Mesodermal cell (in vitro differentiated cells): Measurements from ENCODE around the gene TSR2. TPM values are rescaled to one million over a fixed set of nuclear protein-coding genes. Genes with fewer than 3 reads are reported as not detected.

Experiments
- H3K27ac ChIP-seq: 2 replicates; pipeline ENCODE4 v1.7.0; 2013; ENCODE audit warnings: mild to moderate bottlenecking, low read depth, low read length, moderate library complexity; ENCODE audit not compliant: severe bottlenecking
- H3K36me3 ChIP-seq: 2 replicates; pipeline ENCODE4 v1.7.1; 2013; ENCODE audit warnings: mild to moderate bottlenecking, low read length, moderate library complexity; ENCODE audit not compliant: control insufficient read depth, insufficient read depth
- H3K4me1 ChIP-seq: one replicate; pipeline ENCODE4 v1.7.1; 2013; ENCODE audit warnings: mild to moderate bottlenecking, low read length; ENCODE audit not compliant: insufficient read depth, control insufficient read depth, poor library complexity, severe bottlenecking
- H3K4me3 ChIP-seq: 2 replicates; pipeline ENCODE4 v1.7.0; 2013; ENCODE audit warnings: low read length, control low read depth, mild to moderate bottlenecking; ENCODE audit not compliant: insufficient read depth, poor library complexity, severe bottlenecking; ENCODE audit errors: extremely low read depth
- H3K9me3 ChIP-seq: 2 replicates; pipeline ENCODE4 v1.7.1; 2013; ENCODE audit warnings: mild to moderate bottlenecking, low read length, moderate library complexity; ENCODE audit not compliant: control insufficient read depth
- WGBS, 2 experiments: methylation state at CpG; one replicate each; pipeline ENCODE4 v1.1.5; 2013; ENCODE audit warnings: missing lambda C conversion rate in 2 of 2; ENCODE audit not compliant: insufficient coverage in 2 of 2; 5-methylcytosine and 5-hydroxymethylcytosine counted together
- polyA plus RNA-seq, 2 experiments: library from polyadenylated mRNA; stranded (reverse); fragments of 50-300 nt; gene quantifications; one replicate each; pipeline ENCODE4 v1.2.3, GENCODE V29; 2013

TSR2 gene, protein sequence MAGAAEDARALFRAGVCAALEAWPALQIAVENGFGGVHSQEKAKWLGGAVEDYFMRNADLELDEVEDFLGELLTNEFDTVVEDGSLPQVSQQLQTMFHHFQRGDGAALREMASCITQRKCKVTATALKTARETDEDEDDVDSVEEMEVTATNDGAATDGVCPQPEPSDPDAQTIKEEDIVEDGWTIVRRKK
- polyA plus RNA-seq (2013, experiment 1 of 2), result 19.1 TPM
- 19.8 TPM for polyA plus RNA-seq (2013, experiment 2 of 2)

DNA sequence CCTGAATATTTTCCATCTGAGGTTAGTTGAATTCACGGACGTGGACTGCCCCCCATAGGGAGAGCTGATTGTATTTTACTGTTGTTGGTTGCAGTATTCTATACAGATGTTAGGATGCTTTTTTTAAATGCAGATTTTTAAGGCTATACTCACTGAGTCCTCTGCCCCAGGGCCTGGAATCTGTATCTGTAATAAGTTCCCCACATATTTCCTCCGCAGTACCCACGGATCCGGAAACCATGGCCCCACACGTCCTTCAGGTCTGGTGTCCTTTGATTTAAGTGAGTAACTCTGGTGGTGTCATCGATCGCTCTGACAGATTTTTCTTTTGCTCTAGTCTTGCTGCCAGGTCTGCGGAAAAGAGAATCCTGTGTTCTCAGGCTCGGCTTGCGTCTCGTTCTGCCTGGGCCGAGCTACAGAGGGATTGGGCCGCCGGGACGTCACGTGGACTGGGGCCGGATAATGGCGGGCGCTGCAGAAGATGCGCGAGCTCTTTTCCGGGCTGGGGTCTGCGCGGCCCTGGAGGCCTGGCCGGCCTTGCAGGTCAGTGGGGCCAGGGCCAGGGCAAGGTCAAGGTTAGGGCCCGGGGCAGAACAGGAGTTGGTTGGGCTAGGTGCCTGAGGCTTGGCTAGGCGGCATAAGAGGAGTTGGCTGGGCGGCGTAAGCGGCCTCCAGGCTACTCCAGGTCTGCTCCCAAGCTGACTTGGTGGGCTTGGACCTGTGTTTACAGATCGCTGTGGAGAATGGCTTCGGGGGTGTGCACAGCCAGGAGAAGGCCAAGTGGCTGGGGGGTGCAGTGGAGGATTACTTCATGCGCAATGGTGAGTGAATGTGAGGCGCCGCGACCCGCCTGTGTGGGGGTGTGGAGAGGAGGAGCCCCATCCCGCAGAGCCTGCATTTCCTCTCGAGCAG lies at the start of gene TSR2:
Gene TSR2 (plus strand): TSS at position 445 of the 912 bp plus-strand sequence. CDS start 18 bp downstream, at position 463.
- Histone ChIP-seq H3K4me1 (no peaks in the 10 kb centered on the region), H3K36me3 (peaks cover 31% of the 10 kb centered on the region), H3K27ac (no peak within 1 kb of the TSS), H3K9me3 (no peaks in the 10 kb centered on the region), H3K4me3 (peak within 1 kb of the TSS; percentile 74)
- 0% methylated on average over 1 to 13 of the region's 40 CpGs for WGBS, 2 experiments

DNA sequence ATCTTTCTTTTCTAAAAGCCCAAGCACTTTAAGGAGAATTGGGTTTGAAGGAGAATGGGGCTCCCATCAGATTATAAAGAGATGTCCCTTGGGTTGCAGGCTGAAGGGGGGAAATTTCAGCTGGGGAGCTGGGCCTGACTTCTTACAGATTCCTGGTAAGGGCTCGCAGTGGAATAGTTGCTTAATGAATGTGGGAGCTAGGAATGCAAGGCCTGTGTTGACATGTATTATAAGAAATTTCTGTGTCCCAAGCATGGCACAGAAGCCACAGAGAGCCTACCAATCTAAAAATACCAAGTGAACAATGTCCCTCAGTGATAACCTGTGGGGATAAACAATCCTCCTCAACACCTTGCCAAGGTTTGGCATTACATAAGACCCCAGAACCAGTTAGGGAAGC lies 43.1 kb upstream of the TSR2 start:
- Histone ChIP-seq H3K36me3 (no peaks in the 10 kb centered on the region), H3K4me3 (no peak overlapping the region), H3K4me1 (no peaks in the 10 kb centered on the region), H3K9me3 (no peaks in the 10 kb centered on the region), H3K27ac (no peak overlapping the region)
- 100% methylated on average over 1 of the region's 1 CpG; no CpG with 5 or more reads in 1 of the 2 experiments for WGBS, 2 experiments

DNA sequence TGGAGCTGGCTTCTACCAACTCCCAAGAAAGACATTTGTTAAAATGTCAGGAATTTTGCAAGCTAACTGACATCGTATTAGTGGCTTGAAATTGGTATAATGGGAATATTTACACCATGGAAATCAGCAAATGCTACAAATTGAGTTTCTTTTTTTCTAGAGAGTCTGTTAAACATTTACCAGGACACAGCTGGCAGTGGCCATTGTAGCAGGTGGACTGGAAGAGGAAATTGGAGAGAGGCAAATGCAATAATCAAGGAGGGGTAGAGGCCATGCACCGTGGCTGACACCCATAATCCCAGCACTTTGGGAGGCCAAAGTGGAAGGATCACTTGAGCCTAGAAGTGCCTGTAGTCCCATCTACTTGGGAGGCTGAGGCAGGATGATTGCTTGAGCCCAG lies 32.9 kb upstream of the TSR2 start:
- Histone ChIP-seq H3K4me1 (no peaks in the 10 kb centered on the region), H3K36me3 (no peaks in the 10 kb centered on the region), H3K4me3 (no peak overlapping the region), H3K27ac (no peak overlapping the region), H3K9me3 (no peaks in the 10 kb centered on the region)
- WGBS, 2 experiments, result no CpG with 5 or more reads among the region's 2 CpGs

GRCh38 chrX:54411732-54412131 lies 28.5 kb upstream of the TSR2 start:
- 100% methylated on average over 1 of the region's 1 CpG for WGBS, 2 experiments
- Histone ChIP-seq H3K4me1 (no peaks in the 10 kb centered on the region), H3K36me3 (no peaks in the 10 kb centered on the region), H3K27ac (no peak overlapping the region), H3K4me3 (no peak overlapping the region), H3K9me3 (no peaks in the 10 kb centered on the region)

- no peaks in the 10 kb centered on the region for H3K36me3 ChIP-seq
- no CpG with 5 or more reads among the region's 3 CpGs for WGBS, 2 experiments
- H3K4me3 ChIP-seq, result no peak overlapping the region
- H3K9me3 ChIP-seq, result no peaks in the 10 kb centered on the region
- no peaks in the 10 kb centered on the region for H3K4me1 ChIP-seq
- H3K27ac ChIP-seq, result no peak overlapping the region
Observed at GRCh38 chrX:54413753-54414152, 26.5 kb upstream of the TSR2 start.

DNA sequence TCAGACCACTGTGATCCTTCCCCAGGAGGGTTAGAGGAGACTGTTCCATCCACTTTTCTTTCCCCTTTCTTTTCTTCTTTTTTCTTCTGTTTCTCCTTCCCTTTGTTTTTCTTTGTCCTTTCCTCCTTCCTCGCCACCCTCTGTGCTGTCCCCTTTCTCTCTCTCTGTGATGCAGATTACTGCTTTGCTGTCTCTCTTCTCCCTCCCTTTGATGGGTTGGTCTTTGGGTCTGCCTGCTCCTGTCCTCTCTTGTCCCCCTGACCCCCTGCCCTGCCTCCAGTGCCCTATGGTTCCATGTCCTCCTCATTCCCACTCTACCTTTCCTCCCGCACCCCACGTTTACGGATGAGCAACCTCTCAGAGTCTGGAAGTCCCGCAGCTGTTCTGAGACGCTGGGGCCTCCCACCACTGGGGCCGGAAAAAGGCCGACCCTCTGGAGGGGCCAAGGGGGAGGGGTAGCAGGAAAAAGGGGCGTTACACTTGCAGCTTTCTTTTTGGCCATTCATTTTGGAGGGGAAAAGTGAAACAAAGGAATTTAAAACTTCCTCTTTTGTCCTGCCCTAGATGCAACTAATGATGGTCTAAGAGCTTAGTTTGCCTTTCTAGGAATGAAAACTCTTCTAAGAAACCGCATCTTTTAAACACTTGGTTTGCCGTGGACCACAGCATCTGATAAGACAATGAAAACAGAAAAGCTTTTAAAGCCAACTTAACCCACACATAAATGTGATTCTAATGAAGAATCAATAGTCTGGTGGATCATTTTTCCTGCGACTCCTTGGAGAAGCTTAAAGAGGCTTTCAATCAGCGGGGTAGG lies 24.5 kb upstream of the TSR2 start:
- Histone ChIP-seq H3K27ac (no peak overlapping the region), H3K4me3 (no peak overlapping the region), H3K36me3 (no peaks in the 10 kb centered on the region), H3K9me3 (no peaks in the 10 kb centered on the region), H3K4me1 (no peaks in the 10 kb centered on the region)
- WGBS, 2 experiments, result 30 to 83% methylated on average over 1 to 4 of the region's 13 CpGs

- no peak overlapping the region for H3K4me3 ChIP-seq
- no peak overlapping the region for H3K27ac ChIP-seq
- no peaks in the 10 kb centered on the region for H3K9me3 ChIP-seq
- no peaks in the 10 kb centered on the region for H3K4me1 ChIP-seq
- WGBS, 2 experiments, result no CpG with 5 or more reads among the region's 2 CpGs
- no peaks in the 10 kb centered on the region for H3K36me3 ChIP-seq
Observed at GRCh38 chrX:54416965-54417364, 23.2 kb upstream of the TSR2 start.

GRCh38 chrX:54419559-54420302 lies 20.5 kb upstream of the TSR2 start:
- Histone ChIP-seq H3K4me1 (no peaks in the 10 kb centered on the region), H3K4me3 (no peak overlapping the region), H3K9me3 (no peaks in the 10 kb centered on the region), H3K36me3 (no peaks in the 10 kb centered on the region), H3K27ac (no peak overlapping the region)
- whole genome bisulfite sequencing, 2 experiments, result 83 to 88% methylated on average over 1 to 2 of the region's 3 CpGs

- Histone ChIP-seq H3K9me3 (no peaks in the 10 kb centered on the region), H3K27ac (no peak overlapping the region), H3K4me1 (no peaks in the 10 kb centered on the region), H3K4me3 (no peak overlapping the region), H3K36me3 (no peaks in the 10 kb centered on the region)
- WGBS, 2 experiments, result 90 to 93% methylated on average over 2 of the region's 3 CpGs
Observed at GRCh38 chrX:54422168-54422567, 18.0 kb upstream of the TSR2 start.
